ENCODE data around the gene URB1. TPM values are rescaled to one million over a fixed set of nuclear protein-coding genes. Genes with fewer than 3 reads are reported as not detected.

URB1 gene
- total and polyA plus RNA-seq, 2 donors (not counting 3 experiments of a cell fraction or from before 2014, with no cell fraction given) = 8.0 to 27.3 TPM

GRCh38 chr21:32353002-32353711, 39.7 kb downstream of the URB1 start:
- no peaks in the 10 kb centered on the region for H3K4me1 ChIP-seq (ENCODE audit: control insufficient read depth, extremely low read depth, insufficient read depth, low read length)
- intact Hi-C loops (cut with micrococcal nuclease) (no loop called here), dilution Hi-C loops (cut with MboI; ENCODE audit: extremely low pct_ligation_motif_present, low sequenced_read_pairs) (no loop called here)
- ChIA-PET CTCF (no interaction called here), POLR2A (no interaction called here)
- H3K79me2 ChIP-seq (ENCODE audit: control insufficient read depth, insufficient read depth, low read length) = no peaks in the 10 kb centered on the region
- DNase-seq (ENCODE audit: low read depth, low spot score) (no peak), FAIRE-seq (no peak)
- H3K27me3 ChIP-seq (ENCODE audit: control insufficient read depth in 2 of 2, insufficient read depth in 2 of 2, low read length in 2 of 2) = no peaks in the 10 kb centered on the region
- H3K9me3 ChIP-seq (replicated peaks; ENCODE audit: control insufficient read depth, insufficient read depth, low read length) = no peaks in the 10 kb centered on the region
- no peak overlapping the region for H3K4me2 ChIP-seq (ENCODE audit: insufficient read depth, low read length)
- no TSS peak for BruUV-seq (replicated peaks)
- no peak overlapping the region for H3K9ac ChIP-seq (replicated peaks; ENCODE audit: extremely low read depth, insufficient read depth, low read length)
- no peaks in the 10 kb centered on the region for H3K9me1 ChIP-seq (replicated peaks; ENCODE audit: control insufficient read depth, extremely low read depth, insufficient read depth, low read length)
- H3K27ac ChIP-seq (ENCODE audit: insufficient read depth, low read depth, low read length) = no peak overlapping the region
- no peak for TF ChIP-seq POLR2A (IDR thresholded peaks at IDR 0.05; ENCODE audit: low read depth, low read length)
- TF ChIP-seq GATA2 (IDR thresholded peaks at IDR 0.05; ENCODE audit: insufficient read depth, insufficient read length, low read depth, low read length) = no peak
- TF ChIP-seq MYC (IDR thresholded peaks at IDR 0.05; ENCODE audit: low read depth, low read length) = no peak
- TF ChIP-seq EZH2 (IDR thresholded peaks at IDR 0.05; ENCODE audit: borderline replicate concordance, low read depth, low read length, severe bottlenecking) = no peak
- TF ChIP-seq FOS (IDR thresholded peaks at IDR 0.05; ENCODE audit: borderline replicate concordance, insufficient read depth, low read length) = no peak
- TF ChIP-seq POLR2AphosphoS5 (IDR thresholded peaks at IDR 0.05; ENCODE audit: insufficient read depth, low read depth, low read length) = no peak
- no peak for TF ChIP-seq CTCF (IDR thresholded peaks at IDR 0.05; ENCODE audit: extremely low read depth in 1 of 2, insufficient read depth in 1 of 2, low read depth in 1 of 2, low read length in 2 of 2)
- H2AFZ ChIP-seq (ENCODE audit: low read depth, low read length) = no peak overlapping the region
- no peaks in the 10 kb centered on the region for H4K20me1 ChIP-seq (replicated peaks; ENCODE audit: control insufficient read depth, extremely low read depth, insufficient read depth, low read length)
- H3K36me3 ChIP-seq (ENCODE audit: control insufficient read depth in 2 of 2, extremely low read depth in 1 of 2, insufficient read depth in 2 of 2, low read length in 2 of 2) = peaks cover 17 to 59% of the 10 kb centered on the region in 2 experiments
- H3K4me3 ChIP-seq (replicated peaks in 1 of 3; ENCODE audit: insufficient read depth in 1 of 3, low read depth in 1 of 3, low read length in 3 of 3) = no peak overlapping the region

All from endothelial cell of umbilical vein (primary cell).